Stimulated activated CD8-positive, alpha-beta memory T cell treated with anti-CD3 and anti-CD28 coated beads, Interleukin-15, amount 100 ng/mL, for 1 hour (primary cell): Measurements from ENCODE around the gene NTM.
"Not testable (repeated sequence)": the region's sequence is repeated elsewhere in the genome, so short reads cannot be mapped to it uniquely, and the experiment has no call there.

Experiments used
- DNase-seq: peaks from one replicate; pipeline ENCODE4 v3.0.0-alpha.2; 2020; ENCODE audit warnings: low read depth

Gene NTM

GRCh38 chr11:132318421-132319157 lies 948.2 kb downstream of the NTM start:
- no peak for DNase-seq

- not testable (repeated sequence) for DNase-seq
These were observed 949.0 kb downstream of the NTM start for GRCh38 chr11:132319419-132319818.

GRCh38 chr11:132330515-132330914 lies 960.1 kb downstream of the NTM start:
- DNase-seq, result no peak

- no peak for DNase-seq
These were observed 962.1 kb downstream of the NTM start for GRCh38 chr11:132332521-132332920.

GRCh38 chr11:132334769-132335280 lies 964.4 kb downstream of the NTM start:
- DNase-seq, result no peak

- DNase-seq, result no peak
These were observed 964.9 kb downstream of the NTM start for GRCh38 chr11:132335311-132335710.

- no peak for DNase-seq
These were observed 966.5 kb downstream of the NTM start for GRCh38 chr11:132336781-132337535.

- DNase-seq, result no peak
These were observed 967.5 kb downstream of the NTM start for GRCh38 chr11:132337819-132338416.

GRCh38 chr11:132342408-132342807 lies 972.0 kb downstream of the NTM start:
- no peak for DNase-seq

- no peak for DNase-seq
These were observed 973.2 kb downstream of the NTM start for GRCh38 chr11:132343445-132344175.

GRCh38 chr11:132346558-132347148 lies 976.2 kb downstream of the NTM start:
- no peak for DNase-seq

GRCh38 chr11:132347156-132348090 lies 977.0 kb downstream of the NTM start:
- no peak for DNase-seq

GRCh38 chr11:132349811-132350733 lies 979.7 kb downstream of the NTM start:
- DNase-seq, result no peak

- DNase-seq, result no peak
These were observed 980.6 kb downstream of the NTM start for GRCh38 chr11:132351050-132351449.

GRCh38 chr11:132352497-132352896 lies 982.1 kb downstream of the NTM start:
- no peak for DNase-seq

- DNase-seq, result no peak
These were observed 982.8 kb downstream of the NTM start for GRCh38 chr11:132353255-132353654.

- DNase-seq, result no peak
These were observed 987.6 kb downstream of the NTM start for GRCh38 chr11:132357811-132358572.

GRCh38 chr11:132358573-132358953 lies 988.1 kb downstream of the NTM start:
- DNase-seq, result no peak
